Measurements from ENCODE around the gene FGFR3.

The FGFR3 gene

DNA sequence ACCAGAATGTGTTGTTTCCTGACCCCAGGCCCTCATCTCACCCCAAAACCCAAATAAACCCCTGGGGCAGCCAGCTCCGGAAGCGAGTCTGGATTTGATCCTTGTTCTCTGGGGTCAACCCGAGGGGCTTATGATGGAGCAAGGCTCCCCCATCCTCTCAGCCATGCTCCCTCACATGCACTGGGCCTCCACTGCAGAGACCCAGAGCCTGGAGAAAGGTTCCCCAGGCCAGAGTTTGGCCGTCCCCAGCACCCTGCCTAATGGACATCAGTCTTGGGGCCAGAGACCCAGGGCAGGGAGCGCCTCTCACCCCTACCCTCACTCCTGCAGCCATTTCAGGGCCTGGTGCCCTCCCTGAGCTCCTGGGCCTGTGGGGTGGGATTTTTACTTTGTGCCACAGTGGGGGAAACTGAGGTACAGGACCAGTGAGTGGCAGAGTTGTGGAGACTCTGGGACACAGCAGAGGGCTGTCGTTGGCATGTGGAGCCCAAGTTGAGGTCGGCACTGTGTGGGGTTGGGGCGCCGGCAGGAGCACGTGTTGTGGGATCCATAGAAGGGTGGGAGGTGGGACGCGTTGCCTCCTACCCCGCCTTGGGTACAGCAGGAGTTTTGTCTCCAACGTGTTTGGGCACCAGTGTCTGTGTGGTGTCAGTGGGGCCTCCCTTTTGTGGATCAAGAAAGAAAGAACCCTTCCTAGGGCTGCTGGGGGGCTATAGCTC is 3.6 kb downstream of the FGFR3 start:
- in situ Hi-C loops (cut with MboI; ENCODE audit: low pct_unique_long_range_greater_than_20kb, low sequenced_read_pairs, unreplicated experiment): no loop called here
- no peak for DNase-seq (ENCODE audit: low spot score)
- TF ChIP-seq, protein P1, sequence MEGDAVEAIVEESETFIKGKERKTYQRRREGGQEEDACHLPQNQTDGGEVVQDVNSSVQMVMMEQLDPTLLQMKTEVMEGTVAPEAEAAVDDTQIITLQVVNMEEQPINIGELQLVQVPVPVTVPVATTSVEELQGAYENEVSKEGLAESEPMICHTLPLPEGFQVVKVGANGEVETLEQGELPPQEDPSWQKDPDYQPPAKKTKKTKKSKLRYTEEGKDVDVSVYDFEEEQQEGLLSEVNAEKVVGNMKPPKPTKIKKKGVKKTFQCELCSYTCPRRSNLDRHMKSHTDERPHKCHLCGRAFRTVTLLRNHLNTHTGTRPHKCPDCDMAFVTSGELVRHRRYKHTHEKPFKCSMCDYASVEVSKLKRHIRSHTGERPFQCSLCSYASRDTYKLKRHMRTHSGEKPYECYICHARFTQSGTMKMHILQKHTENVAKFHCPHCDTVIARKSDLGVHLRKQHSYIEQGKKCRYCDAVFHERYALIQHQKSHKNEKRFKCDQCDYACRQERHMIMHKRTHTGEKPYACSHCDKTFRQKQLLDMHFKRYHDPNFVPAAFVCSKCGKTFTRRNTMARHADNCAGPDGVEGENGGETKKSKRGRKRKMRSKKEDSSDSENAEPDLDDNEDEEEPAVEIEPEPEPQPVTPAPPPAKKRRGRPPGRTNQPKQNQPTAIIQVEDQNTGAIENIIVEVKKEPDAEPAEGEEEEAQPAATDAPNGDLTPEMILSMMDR (IDR thresholded peaks at IDR 0.05; ENCODE audit: extremely low read depth, insufficient read depth, missing control alignments): no peak

DNA sequence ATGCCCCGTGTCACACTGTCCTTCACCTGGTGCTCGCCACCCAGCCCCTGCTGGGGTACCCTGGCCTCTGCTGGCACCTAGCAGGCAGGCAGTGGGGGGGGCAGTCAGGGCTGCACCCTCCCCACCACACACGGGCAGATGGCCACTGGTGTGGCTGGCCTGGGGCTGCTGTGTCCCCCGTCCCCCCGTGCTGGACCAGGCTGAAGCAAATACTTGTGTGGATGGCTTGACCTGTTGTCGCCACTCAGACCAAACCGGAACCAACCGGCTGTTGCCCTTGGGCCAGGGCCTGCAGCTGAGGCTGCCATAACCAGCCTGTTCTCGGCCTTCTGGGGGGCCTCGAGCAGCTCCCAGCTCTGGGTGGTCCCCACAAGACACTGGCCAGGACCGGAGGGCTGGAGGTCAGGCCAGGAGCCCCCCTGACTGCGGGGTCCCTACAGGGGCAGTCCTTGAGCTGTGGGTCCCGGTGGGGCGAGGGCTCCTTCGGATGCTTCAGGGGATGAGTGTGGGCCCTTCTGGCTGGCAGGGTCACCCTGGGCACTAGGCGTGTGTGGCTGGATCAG is 4.3 kb downstream of the FGFR3 start:
- TF ChIP-seq, protein P1 (IDR thresholded peaks at IDR 0.05; ENCODE audit: extremely low read depth, insufficient read depth, missing control alignments): no peak
- in situ Hi-C loops (cut with MboI; ENCODE audit: low pct_unique_long_range_greater_than_20kb, low sequenced_read_pairs, unreplicated experiment): no loop called here
- no peak for DNase-seq (ENCODE audit: low spot score)

DNA sequence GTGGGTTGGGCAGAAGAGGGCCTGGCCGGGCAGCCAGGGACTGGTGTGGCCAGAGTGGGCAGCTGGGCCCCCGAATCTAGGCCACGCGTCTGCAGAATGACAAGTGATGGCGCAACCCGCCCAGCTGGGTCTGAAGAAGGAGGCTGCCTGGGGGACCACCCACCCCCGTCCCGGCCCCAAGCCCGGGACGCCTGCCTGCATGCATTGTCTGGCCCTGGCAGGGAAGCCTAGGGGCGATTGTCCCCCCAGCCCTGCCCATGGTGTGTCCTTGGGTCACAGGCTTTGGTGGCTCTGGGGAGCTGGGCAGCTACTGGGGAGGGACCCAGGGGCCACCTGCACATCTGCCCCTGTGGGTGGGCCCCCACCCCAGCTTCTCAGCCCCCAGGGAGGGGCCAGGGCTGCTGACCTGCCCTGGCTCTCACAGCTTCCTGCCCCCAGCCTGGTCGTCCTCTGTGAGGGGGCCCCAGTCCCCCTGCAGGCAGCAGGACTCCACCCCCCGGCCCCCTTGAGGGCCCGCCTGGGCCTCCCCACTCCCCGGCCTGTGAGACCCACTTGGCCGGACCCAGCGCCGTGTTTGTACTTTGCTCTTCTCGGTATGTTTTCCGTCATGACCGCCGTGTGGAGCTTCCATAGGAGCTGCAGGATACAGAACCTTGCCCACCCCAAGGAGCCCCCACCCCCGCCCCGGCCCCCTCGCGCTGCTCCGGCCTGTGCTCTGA is 4.9 kb downstream of the FGFR3 start:
- no peak for DNase-seq (ENCODE audit: low spot score)
- in situ Hi-C loops (cut with MboI; ENCODE audit: low pct_unique_long_range_greater_than_20kb, low sequenced_read_pairs, unreplicated experiment): no loop called here
- TF ChIP-seq, protein P1 (IDR thresholded peaks at IDR 0.05; ENCODE audit: extremely low read depth, insufficient read depth, missing control alignments): no peak

DNA sequence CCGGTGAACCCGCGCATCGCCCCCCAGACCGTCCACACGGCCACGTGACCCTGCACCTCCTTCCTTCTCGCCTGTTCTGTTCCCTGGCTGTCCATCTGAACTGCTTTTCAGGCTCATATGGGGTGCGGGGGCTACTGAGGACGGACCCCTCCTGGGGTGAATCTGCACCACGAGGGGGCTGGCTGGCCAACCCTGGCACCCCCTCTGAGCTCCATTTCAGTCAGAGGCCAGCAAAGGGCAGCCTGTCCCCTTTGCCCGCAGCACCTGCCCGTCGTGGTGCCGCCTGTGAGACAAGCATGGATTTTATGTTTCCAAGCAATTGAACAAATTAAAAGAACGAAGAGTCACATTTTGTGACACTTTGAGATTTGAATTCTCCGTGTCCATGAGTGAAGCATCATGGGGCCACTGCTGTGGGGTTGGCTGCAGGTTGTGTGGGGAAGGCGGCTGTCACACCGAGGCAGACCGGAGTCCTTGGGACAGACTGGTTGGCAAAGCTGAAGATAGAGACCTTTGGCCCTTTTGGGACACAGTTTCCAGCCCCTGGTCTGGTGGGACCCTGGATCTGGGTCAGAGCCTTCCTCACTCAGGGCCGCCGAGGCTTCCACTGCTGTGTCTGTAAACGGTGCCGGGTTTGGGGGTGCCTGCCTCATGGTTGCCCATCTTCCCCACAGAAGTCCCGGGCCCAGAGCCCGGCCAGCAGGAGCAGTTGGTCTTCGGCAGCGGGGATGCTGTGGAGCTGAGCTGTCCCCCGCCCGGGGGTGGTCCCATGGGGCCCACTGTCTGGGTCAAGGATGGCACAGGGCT is 5.7 kb downstream of the FGFR3 start:
- DNase-seq (ENCODE audit: low spot score): no peak
- in situ Hi-C loops (cut with MboI; ENCODE audit: low pct_unique_long_range_greater_than_20kb, low sequenced_read_pairs, unreplicated experiment): no loop called here
- TF ChIP-seq, protein P1 (IDR thresholded peaks at IDR 0.05; ENCODE audit: extremely low read depth, insufficient read depth, missing control alignments): no peak

DNA sequence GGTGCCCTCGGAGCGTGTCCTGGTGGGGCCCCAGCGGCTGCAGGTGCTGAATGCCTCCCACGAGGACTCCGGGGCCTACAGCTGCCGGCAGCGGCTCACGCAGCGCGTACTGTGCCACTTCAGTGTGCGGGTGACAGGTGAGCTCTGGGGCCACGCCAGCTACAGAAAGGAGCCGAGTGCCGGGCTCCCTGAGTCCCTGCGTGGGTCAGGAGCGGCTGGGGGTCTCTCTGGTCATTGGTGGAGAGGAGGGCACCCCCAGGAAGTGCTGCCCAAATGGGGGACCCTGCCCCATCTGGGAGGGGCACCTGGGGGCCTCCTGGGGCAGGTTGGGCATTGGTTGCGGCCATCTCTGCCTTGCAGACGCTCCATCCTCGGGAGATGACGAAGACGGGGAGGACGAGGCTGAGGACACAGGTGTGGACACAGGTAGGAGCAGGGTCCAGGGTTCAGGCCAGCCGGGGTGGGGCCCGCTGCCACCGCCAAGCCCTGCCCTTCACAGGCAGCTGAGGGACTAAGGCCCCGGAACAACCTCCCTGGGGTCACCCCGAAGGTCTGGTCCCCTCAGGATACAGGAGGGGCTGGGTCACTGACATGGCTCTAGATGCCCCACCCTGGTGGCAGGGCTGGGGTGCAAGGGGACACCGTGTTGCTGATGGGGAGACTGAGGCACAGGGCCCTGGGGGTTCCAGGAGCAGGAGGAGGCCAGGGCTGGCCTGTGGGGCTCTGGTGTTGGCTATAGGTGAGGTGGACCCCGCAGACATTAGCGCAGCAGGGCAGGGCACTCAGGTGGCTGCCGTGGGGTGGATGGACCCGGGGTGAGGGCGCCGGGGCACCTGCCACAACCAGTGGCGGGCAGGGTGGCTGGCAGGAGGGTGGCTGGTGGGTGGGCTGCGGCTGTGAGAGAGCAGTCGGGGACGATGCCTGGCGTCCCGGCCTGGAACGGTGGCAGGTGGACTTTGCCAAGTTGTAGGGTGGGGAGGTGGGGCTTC is 6.6 kb downstream of the FGFR3 start:
- in situ Hi-C loops (cut with MboI; ENCODE audit: low pct_unique_long_range_greater_than_20kb, low sequenced_read_pairs, unreplicated experiment): no loop called here
- DNase-seq (ENCODE audit: low spot score): no peak
- TF ChIP-seq, protein P1 (IDR thresholded peaks at IDR 0.05; ENCODE audit: extremely low read depth, insufficient read depth, missing control alignments): no peak

Data from GM13977 (cell line).